Forelimb muscle (tissue), 1 donor: Measurements from ENCODE around the gene ZFP14. TPM values are rescaled to one million over a fixed set of nuclear protein-coding genes. Genes with fewer than 3 reads are reported as not detected.
"Not testable (repeated sequence)": the region's sequence is repeated elsewhere in the genome, so short reads cannot be mapped to it uniquely, and the experiment has no call there.

Source experiments
- DNase-seq: peaks from one replicate; pipeline ENCODE4 v3.0.0-alpha.2; 2013; ENCODE audit warnings: low read depth
- polyA plus RNA-seq: library from polyadenylated mRNA; unstranded; fragments of 120-200 nt; gene quantifications from one replicate; pipeline ENCODE4 v1.2.1, GENCODE V29; 2013; ENCODE audit not compliant: insufficient read length

The ZFP14 gene
- polyA plus RNA-seq, 1 donor = 5.3 TPM

- DNase-seq = peak; percentile 94
These were observed 47.4 kb downstream of the ZFP14 start for GRCh38 chr19:36331353-36332228.

GRCh38 chr19:36330216-36330615 lies 48.8 kb downstream of the ZFP14 start:
- no peak for DNase-seq

GRCh38 chr19:36329534-36329933 lies 49.5 kb downstream of the ZFP14 start:
- DNase-seq = not testable (repeated sequence)

- not testable (repeated sequence) for DNase-seq
These were observed 52.4 kb downstream of the ZFP14 start for GRCh38 chr19:36326649-36327048.

DNA sequence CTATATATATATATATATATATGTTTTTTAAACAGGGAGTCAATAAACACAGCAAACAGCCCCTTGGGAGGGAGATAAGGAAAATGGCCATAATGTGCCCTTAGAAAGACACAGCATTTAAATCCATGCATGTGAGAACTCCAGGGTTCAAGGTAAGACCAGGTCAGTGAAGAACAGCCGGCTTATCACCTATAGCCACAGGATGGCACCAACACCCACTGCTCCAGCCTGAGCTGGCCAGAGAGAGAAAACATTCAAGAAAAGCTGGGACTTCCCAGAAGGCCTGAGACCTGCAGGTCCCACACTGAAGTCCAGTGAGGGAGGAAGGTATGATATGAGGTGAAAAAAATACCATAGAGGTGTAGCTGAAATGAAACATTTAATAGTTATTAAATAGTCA lies 63.8 kb downstream of the ZFP14 start:
- DNase-seq = not testable (repeated sequence)

DNA sequence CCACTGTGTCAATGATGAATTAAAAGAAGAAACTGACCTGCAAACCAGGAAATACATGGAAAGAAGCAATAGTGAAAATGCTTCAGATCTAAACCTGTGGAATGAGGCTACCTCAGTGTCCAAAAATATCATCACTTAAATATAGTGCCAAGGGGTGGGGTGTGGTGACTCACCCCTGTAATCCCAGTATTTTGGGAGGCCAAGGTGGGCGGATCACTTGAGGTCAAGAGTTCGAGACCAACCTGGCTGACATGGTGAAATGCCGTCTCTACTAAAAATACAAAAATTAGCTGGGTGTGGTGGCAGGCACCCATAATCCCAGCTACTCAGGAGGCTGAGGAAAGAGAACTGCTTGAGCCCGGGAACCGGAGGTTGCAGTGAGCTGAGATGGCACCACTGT lies 64.9 kb downstream of the ZFP14 start:
- DNase-seq = not testable (repeated sequence)

- not testable (repeated sequence) for DNase-seq
These were observed 67.8 kb downstream of the ZFP14 start for GRCh38 chr19:36311098-36311760.

DNA sequence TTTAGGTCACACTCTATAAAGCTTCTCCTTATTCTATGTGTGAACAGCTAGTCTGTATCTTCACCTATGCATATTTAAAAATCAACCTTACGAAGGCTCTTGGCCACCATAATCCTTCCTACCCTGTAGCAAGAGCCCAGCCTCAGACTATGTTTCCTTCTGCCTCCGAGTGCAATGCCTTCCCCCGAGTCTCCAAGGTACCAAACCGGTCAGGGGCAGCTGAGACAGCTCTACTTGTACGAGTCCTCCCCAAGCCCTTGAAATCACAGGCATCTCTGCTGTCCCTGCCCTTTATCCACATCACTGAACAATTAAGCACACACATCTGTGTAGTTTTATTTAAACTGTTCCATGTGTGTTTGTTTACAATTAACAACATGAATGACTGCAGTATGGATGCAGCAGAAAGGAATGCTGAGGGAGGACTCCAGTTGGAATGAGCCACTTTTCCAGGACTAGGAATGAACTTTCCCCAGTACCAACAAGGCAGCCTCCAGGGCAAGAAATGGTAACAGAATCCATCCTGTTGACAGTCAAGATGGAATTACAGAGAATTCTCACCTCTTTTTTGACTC lies 68.5 kb downstream of the ZFP14 start:
- not testable (repeated sequence) for DNase-seq

GRCh38 chr19:36309759-36310158 lies 69.2 kb downstream of the ZFP14 start:
- not testable (repeated sequence) for DNase-seq

- not testable (repeated sequence) for DNase-seq
These were observed 69.7 kb downstream of the ZFP14 start for GRCh38 chr19:36309309-36309708.

DNA sequence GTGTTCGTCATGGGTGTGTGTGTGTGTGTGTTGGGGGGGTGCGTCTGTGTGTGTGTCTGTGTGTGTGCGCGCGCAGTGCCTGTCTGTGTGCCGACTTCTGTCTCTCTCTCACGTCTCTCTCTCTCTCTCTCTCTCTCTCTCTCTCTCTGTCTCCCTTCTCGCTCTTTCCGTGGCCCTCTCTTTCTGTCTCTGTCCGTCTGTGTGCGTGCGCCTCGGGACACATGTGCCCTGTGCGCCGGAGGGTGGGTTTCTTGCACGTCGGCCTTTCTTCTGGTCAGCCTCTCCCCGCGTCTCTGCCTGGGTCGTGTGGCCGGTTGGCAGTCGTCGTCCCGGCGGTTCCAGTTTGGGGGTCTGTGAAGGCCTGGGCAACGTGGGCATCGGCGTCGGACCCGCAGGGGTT lies 86.7 kb downstream of the ZFP14 start:
- DNase-seq = not testable (repeated sequence)

Other genes starting within 250 kb of the ZFP14 start
- gene CAPNS1, start 239.1 kb downstream of the ZFP14 start, polyA plus RNA-seq = 464 TPM
- 219 TPM for gene COX7A1, start 226.8 kb downstream of the ZFP14 start, polyA plus RNA-seq
- gene ZNF565, start 164.5 kb downstream of the ZFP14 start, polyA plus RNA-seq = 5.9 TPM
- gene ZNF146, start 164.1 kb downstream of the ZFP14 start, polyA plus RNA-seq = 60.5 TPM
- gene ZFP82, start 39.4 kb upstream of the ZFP14 start, polyA plus RNA-seq = 7.6 TPM
- gene ZNF566, start 110.4 kb upstream of the ZFP14 start, polyA plus RNA-seq = 8.5 TPM
- gene ZNF260, start 149.1 kb upstream of the ZFP14 start, polyA plus RNA-seq = 10.2 TPM
- 15.3 TPM for gene ZNF529, start 194.1 kb upstream of the ZFP14 start, polyA plus RNA-seq
- gene ZNF382, start 226.1 kb upstream of the ZFP14 start, polyA plus RNA-seq = 10.8 TPM